CD8-positive, alpha-beta memory T cell (primary cell): ENCODE data around the gene C1orf94. TPM values are rescaled to one million over a fixed set of nuclear protein-coding genes. Genes with fewer than 3 reads are reported as not detected.

ENCODE experiments used
- CTCF ChIA-PET: fragments of 350-600 bp; sonication (Branson Sonifier 250); formaldehyde crosslinking; loops from one replicate; lab custom pipeline; 2021; ENCODE audit warnings: antibody characterized with exemption; lab: Charles Lee
- POLR2A ChIA-PET: fragments of 350-600 bp; sonication (Branson Sonifier 250); formaldehyde crosslinking; loops from one replicate; lab custom pipeline; 2021; ENCODE audit warnings: antibody characterized with exemption; lab: Charles Lee
- DNase-seq, 5 donors: peaks; one replicate each; pipeline versions ENCODE4 v3.0.0 to v3.0.0-alpha.2; 2020 to 2022; ENCODE audit warnings: mixed read lengths in 1 of 5
- H3K27ac ChIP-seq: one replicate; pipeline ENCODE4 v1.7.0; 2013; ENCODE audit warnings: low read depth, mild to moderate bottlenecking, low read length, moderate library complexity
- H3K27me3 ChIP-seq: 2 replicates; pipeline ENCODE4 v1.7.0; 2013; ENCODE audit warnings: low read length, mild to moderate bottlenecking; ENCODE audit not compliant: insufficient read depth, poor library complexity, severe bottlenecking
- H3K36me3 ChIP-seq: 2 replicates; pipeline ENCODE4 v1.7.0; 2013; ENCODE audit warnings: mild to moderate bottlenecking, low read length, moderate library complexity; ENCODE audit not compliant: insufficient read depth
- H3K4me1 ChIP-seq: 2 replicates; pipeline ENCODE4 v1.7.0; 2013; ENCODE audit warnings: mild to moderate bottlenecking, low read length, moderate library complexity; ENCODE audit not compliant: insufficient read depth
- H3K4me3 ChIP-seq: 2 replicates; pipeline ENCODE4 v1.7.0; 2013; ENCODE audit warnings: mild to moderate bottlenecking, low read length
- H3K9me3 ChIP-seq: 2 replicates; pipeline ENCODE4 v1.7.0; 2013; ENCODE audit warnings: mild to moderate bottlenecking, low read length
- H3K27ac Mint-ChIP-seq, 8 donors: one replicate each; pipeline ENCODE4 v1.8.0; 2020 to 2021; ENCODE audit warnings: mixed read lengths in 8 of 8, mild to moderate bottlenecking in 6 of 8, inconsistent platforms in 3 of 8, moderate library complexity in 3 of 8
- H3K27me3 Mint-ChIP-seq, 2 donors: one replicate each; pipeline ENCODE4 v1.8.0; 2020 to 2021; ENCODE audit warnings: mixed read lengths in 2 of 2, mild to moderate bottlenecking in 1 of 2, moderate library complexity in 1 of 2
- H3K36me3 Mint-ChIP-seq, 3 donors: one replicate each; pipeline ENCODE4 v1.8.0; 2020 to 2021; ENCODE audit warnings: mixed read lengths in 3 of 3, inconsistent platforms in 1 of 3, mild to moderate bottlenecking in 1 of 3
- H3K4me1 Mint-ChIP-seq, 3 donors: one replicate each; pipeline ENCODE4 v1.8.0; 2020 to 2021; ENCODE audit warnings: mixed read lengths in 3 of 3, inconsistent platforms in 1 of 3, mild to moderate bottlenecking in 1 of 3
- H3K4me3 Mint-ChIP-seq, 7 donors: one replicate each; pipeline ENCODE4 v1.8.0; 2020 to 2021; ENCODE audit warnings: mixed read lengths in 7 of 7, mild to moderate bottlenecking in 6 of 7, moderate library complexity in 4 of 7, inconsistent platforms in 2 of 7
- H3K9me3 Mint-ChIP-seq, 5 donors: one replicate each; pipeline ENCODE4 v1.8.0; 2020 to 2022; ENCODE audit warnings: mixed read lengths in 5 of 5, mild to moderate bottlenecking in 3 of 5, moderate library complexity in 2 of 5, inconsistent platforms in 1 of 5
- polyA plus RNA-seq: library from polyadenylated mRNA; unstranded; fragments of 300-500 nt; fragmentation: Illumina TruSeq; gene quantifications from one replicate; pipeline ENCODE4 v1.2.3, GENCODE V29; 2021
- total RNA-seq, 2 experiments: library from RNA; stranded (reverse); gene quantifications; one replicate each; pipeline ENCODE4 v1.2.3, GENCODE V29; 2021

C1orf94 gene, protein sequence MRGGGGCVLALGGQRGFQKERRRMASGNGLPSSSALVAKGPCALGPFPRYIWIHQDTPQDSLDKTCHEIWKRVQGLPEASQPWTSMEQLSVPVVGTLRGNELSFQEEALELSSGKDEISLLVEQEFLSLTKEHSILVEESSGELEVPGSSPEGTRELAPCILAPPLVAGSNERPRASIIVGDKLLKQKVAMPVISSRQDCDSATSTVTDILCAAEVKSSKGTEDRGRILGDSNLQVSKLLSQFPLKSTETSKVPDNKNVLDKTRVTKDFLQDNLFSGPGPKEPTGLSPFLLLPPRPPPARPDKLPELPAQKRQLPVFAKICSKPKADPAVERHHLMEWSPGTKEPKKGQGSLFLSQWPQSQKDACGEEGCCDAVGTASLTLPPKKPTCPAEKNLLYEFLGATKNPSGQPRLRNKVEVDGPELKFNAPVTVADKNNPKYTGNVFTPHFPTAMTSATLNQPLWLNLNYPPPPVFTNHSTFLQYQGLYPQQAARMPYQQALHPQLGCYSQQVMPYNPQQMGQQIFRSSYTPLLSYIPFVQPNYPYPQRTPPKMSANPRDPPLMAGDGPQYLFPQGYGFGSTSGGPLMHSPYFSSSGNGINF
- total RNA-seq (not detected), polyA plus RNA-seq (not detected)

DNA sequence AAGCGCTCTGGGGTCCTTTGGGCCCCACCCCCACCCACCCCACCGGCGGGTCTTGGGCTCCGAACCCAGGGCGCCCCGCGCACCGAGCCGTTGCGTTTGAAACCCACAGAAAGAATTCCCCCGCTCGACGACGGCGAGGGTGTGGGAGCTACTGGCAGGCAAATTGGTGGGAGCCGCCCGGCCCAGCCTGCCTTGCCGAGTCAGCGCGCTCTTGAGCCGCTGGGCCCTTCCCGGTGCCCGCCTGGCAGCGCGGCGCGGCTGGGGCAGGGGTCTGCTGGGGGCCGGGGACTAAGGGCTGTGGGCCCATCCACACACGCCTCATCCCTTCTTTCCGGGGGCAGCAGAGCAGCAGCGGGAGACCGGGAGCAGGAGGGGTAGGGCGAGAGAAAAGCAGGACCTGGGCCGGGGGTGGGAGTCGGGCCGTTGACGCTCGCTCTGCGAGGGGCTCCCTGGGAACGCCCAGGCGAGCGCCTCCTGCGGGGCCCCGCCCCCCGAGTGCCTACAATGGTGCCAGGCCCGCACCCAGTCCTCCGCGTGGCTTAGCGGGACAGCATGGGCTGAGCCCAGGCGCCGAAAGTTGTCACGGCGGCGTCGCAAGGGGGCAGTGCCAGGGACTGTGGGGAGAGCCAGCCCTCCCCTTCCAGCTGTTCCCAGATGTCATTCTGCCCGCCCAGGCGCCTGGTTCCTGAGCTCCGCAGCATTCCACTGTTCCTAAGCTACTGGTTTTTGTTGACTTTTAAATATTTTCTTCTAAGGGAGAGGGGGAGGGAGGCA, at the start of gene C1orf94:
Gene C1orf94, plus strand, starts transcription at position 78 of the 774 bp plus-strand sequence. CDS start 883 bp downstream, outside the sequence.
- no peak within 1 kb of the TSS for H3K4me3 Mint-ChIP-seq
- Histone ChIP-seq H3K27me3 (peaks cover 4% of the 10 kb centered on the region), H3K4me3 (no peak within 1 kb of the TSS), H3K36me3 (no peaks in the 10 kb centered on the region), H3K4me1 (no peaks in the 10 kb centered on the region), H3K9me3 (no peaks in the 10 kb centered on the region), H3K27ac (no peak within 1 kb of the TSS)
- H3K36me3 Mint-ChIP-seq, result no peaks in the 10 kb centered on the region
- peaks cover 21 to 48% of the 10 kb centered on the region in 2 donors for H3K27me3 Mint-ChIP-seq
- DNase-seq, result no peak
- POLR2A ChIA-PET, result no interaction called here
- CTCF ChIA-PET, result no interaction called here
- peaks cover 0 to 2% (median 0%) of the 10 kb centered on the region in 5 donors for H3K9me3 Mint-ChIP-seq
- no peaks in the 10 kb centered on the region for H3K4me1 Mint-ChIP-seq
- no peak within 1 kb of the TSS for H3K27ac Mint-ChIP-seq

DNA sequence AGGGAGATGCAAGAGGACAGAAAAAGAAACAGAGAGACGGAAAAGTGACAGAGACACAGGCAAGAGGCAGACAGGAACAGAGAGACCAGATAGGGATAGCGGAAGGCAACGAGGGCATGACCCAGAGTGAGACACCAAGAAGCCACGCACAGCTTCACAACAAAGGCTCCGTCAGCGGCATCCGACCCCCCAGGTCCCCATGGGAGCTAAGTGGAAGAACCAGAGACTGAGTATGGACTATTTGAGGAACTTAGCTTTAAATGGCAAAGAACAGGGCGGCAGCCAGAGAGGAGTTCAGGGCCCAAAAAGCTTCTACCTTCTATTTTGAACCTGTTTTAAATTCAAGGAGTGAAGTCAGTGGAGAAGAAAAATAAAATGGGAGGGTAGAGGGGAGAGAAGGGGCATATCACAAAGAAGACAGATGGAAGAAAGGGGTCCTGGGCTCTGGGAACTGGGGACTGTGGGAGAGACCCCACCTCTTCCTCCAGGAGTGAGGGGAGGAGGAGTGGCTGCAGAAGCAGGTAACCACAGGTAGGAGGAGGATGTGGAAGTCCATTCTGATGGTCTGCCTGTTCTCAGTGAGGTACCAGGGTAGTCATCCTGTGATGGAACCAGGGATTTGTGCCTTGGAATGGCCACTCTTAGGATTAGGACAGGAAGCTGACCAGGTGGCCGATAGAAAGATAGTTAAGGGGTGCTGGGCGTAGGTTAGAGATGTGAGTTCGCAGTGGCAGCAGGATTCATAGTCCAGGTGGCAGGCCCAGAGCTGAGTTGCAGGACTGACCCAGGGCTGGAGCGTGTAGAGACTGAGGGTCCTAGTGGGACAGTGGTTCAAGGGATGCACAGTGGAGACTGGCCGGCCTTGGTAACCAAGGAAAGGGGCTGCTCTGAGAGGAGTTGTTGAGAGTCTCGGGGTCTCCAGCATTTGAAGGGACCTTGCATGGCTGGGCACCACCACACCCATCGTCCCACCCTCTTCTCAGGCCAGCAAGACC, 49.4 kb upstream of the C1orf94 start:
- CTCF ChIA-PET, result no interaction called here
- no peak for DNase-seq

DNA sequence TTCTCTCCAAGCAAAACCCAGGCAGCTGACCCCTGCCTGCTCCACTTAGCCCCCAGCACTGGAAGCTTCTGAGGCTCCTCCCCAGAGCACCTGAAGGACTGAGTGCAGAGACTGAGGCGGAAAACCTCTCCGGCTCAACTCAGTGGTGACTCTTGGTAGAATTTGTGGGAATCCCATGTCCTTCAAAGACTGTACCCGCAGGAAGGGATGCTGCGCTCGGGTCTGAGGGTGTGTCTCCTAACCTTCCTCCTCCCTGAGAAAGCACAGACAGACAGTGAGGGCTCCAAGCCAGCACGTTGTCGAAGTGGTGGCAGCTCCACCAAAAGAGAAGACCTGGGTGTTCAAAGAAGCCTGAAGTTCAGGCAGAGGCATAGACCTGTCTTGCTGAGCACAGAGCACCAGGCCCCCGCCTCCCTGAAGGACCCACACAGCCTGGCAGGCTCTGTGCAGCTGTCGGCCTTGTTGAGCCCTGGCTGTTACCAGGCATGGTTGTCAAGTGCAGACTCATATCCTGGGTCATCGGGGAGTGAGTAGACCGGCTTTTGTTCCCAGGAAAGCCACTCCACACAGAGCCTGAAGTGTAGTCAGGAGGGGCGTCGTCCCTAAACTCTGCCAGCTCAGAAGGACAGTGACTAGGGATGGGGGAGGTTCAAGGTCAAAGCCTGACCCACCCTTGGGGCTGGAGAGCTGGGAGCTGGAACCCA, 48.4 kb upstream of the C1orf94 start:
- H3K4me1 Mint-ChIP-seq, result no peaks in the 10 kb centered on the region
- Histone ChIP-seq H3K9me3 (no peaks in the 10 kb centered on the region), H3K4me1 (no peaks in the 10 kb centered on the region), H3K4me3 (no peak overlapping the region), H3K27me3 (no peaks in the 10 kb centered on the region), H3K36me3 (no peaks in the 10 kb centered on the region), H3K27ac (no peak overlapping the region)
- peaks cover 5 to 27% of the 10 kb centered on the region in 2 donors for H3K27me3 Mint-ChIP-seq
- no peak for DNase-seq
- H3K4me3 Mint-ChIP-seq, result no peak overlapping the region
- H3K36me3 Mint-ChIP-seq, result no peaks in the 10 kb centered on the region
- ChIA-PET CTCF (no interaction called here), POLR2A (no interaction called here)
- H3K27ac Mint-ChIP-seq, result no peak overlapping the region
- peaks cover 0 to 4% (median 0%) of the 10 kb centered on the region in 5 donors for H3K9me3 Mint-ChIP-seq

More for the DNA sequence above, 49.4 kb upstream of the C1orf94 start:
- H3K4me3 ChIP-seq, result no peak overlapping the region
- H3K27ac ChIP-seq, result no peak overlapping the region
- H3K36me3 ChIP-seq, result no peaks in the 10 kb centered on the region
- H3K9me3 Mint-ChIP-seq, result peaks cover 0 to 3% (median 0%) of the 10 kb centered on the region in 5 donors
- no peaks in the 10 kb centered on the region for H3K36me3 Mint-ChIP-seq
- no peaks in the 10 kb centered on the region for H3K9me3 ChIP-seq
- POLR2A ChIA-PET, result no interaction called here
- no peak overlapping the region for H3K27ac Mint-ChIP-seq
- no peaks in the 10 kb centered on the region for H3K27me3 ChIP-seq
- H3K4me3 Mint-ChIP-seq, result no peak overlapping the region
- peaks cover 3 to 27% of the 10 kb centered on the region in 2 donors for H3K27me3 Mint-ChIP-seq
- H3K4me1 Mint-ChIP-seq, result no peaks in the 10 kb centered on the region
- no peaks in the 10 kb centered on the region for H3K4me1 ChIP-seq

DNA sequence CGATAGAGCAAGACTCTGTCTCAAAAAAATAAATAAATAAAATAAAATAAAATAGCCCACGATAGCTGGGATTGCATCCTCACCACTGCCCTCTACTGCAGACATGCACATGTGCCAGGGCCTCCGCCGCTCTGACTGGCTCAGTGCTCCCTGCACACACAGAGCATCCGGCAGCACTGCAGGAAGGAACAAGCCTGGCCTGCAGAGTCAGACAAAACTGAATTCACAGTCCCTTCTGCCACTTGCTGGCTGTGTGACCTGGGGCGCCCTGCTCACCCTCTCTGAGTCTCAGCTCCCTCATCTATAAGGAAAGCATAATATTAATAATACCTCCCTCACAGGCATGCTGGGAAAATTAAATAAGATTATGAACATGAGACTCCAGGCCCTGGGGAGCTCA, 47.1 kb upstream of the C1orf94 start:
- Mint-ChIP-seq H3K36me3 (no peaks in the 10 kb centered on the region), H3K4me1 (no peaks in the 10 kb centered on the region), H3K4me3 (no peak overlapping the region), H3K9me3 (peaks cover 0 to 4% (median 0%) of the 10 kb centered on the region in 5 donors), H3K27me3 (peaks cover 5 to 27% of the 10 kb centered on the region in 2 donors), H3K27ac (peak overlapping the region in 1 of 8 donors; percentile 30)
- H3K27me3 ChIP-seq, result no peaks in the 10 kb centered on the region
- no peaks in the 10 kb centered on the region for H3K9me3 ChIP-seq
- no peak overlapping the region for H3K27ac ChIP-seq
- H3K36me3 ChIP-seq, result no peaks in the 10 kb centered on the region
- DNase-seq, result no peak
- no peaks in the 10 kb centered on the region for H3K4me1 ChIP-seq
- H3K4me3 ChIP-seq, result no peak overlapping the region
- ChIA-PET CTCF (no interaction called here), POLR2A (no interaction called here)

DNA sequence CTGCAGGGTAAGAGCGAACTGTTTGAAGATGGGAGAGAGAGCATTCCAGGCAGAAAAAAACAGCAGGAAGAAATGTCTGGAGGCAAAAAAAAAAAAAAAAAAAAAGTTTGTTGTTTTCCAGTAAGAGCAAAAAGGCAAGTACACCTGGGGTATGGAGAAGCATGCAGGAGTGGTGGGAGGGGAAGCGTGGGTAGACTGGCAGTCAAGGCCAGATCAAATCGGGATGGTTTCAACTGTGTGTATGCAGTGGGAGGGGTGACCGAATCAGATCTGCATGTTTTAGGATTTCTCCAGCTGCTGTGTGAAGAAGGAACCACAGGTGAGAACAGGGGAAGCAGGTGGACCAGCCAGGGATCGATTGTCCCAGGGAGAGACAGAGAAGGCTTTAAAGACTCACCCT, 46.4 kb upstream of the C1orf94 start:
- H3K4me3 Mint-ChIP-seq, result no peak overlapping the region
- no peaks in the 10 kb centered on the region for H3K36me3 Mint-ChIP-seq
- H3K27ac Mint-ChIP-seq, result no peak overlapping the region
- DNase-seq, result no peak
- no peaks in the 10 kb centered on the region for H3K4me1 ChIP-seq
- H3K4me1 Mint-ChIP-seq, result no peaks in the 10 kb centered on the region
- ChIA-PET POLR2A (no interaction called here), CTCF (no interaction called here)
- peaks cover 0 to 4% (median 0%) of the 10 kb centered on the region in 5 donors for H3K9me3 Mint-ChIP-seq
- no peak overlapping the region for H3K27ac ChIP-seq
- no peaks in the 10 kb centered on the region for H3K9me3 ChIP-seq
- H3K36me3 ChIP-seq, result no peaks in the 10 kb centered on the region
- H3K27me3 Mint-ChIP-seq, result peaks cover 5 to 23% of the 10 kb centered on the region in 2 donors
- H3K27me3 ChIP-seq, result no peaks in the 10 kb centered on the region
- H3K4me3 ChIP-seq, result no peak overlapping the region

DNA sequence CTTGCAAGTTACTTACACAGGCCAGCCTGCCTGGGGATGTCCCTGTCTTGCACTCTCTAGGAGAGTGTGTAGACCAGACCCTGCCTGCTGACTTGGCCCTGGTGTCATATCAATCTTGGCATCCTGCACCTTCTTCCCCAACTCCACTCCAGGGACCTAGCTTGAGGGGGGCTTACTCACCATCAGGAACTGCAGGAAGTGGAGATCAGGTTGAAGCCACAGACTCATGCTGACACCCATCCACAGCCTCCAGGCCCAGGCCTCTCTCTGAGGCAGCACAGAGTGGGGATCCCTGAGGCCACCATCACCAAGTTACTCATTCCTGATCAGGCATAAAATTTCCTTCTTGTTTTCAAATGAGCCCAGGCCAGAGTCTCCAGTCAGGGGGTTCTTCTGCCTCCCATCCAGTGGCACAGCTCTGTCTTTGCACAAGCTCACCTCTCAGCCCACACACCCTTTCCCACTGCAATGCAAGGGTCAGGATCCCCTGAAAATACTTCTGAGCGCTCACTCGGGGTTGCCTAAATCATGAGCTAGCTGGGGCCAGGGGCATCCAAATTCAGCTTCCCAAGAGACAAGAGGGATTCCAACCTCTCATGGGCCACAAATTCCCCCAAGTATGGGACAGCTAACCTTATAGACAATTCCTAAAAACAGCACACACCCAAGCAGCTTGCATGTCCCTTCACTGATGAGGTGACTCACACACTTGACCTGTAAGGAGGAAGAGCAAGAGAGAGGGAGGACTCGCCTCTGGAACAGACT, 45.1 kb upstream of the C1orf94 start:
- CTCF ChIA-PET, result no interaction called here
- POLR2A ChIA-PET, result no interaction called here

DNA sequence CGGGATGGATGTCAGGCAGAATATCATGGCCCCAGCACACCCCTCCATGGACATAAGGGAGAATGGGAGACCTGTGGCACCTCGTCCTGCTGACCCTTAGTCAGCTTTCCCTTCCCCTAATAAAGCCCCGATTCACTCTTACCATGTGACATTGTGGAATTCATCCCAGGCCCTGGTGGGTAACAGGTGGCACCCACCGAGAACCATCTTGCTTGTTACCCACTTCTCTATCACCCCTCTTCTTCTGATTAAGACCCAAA, 44.6 kb upstream of the C1orf94 start:
- Histone ChIP-seq H3K4me1 (no peaks in the 10 kb centered on the region), H3K27ac (no peak overlapping the region), H3K4me3 (no peak overlapping the region), H3K27me3 (no peaks in the 10 kb centered on the region), H3K36me3 (no peaks in the 10 kb centered on the region), H3K9me3 (no peaks in the 10 kb centered on the region)
- CTCF ChIA-PET, result no interaction called here
- H3K27me3 Mint-ChIP-seq, result peaks cover 4 to 13% of the 10 kb centered on the region in 2 donors
- POLR2A ChIA-PET, result no interaction called here
- DNase-seq, result no peak
- peaks cover 0 to 4% (median 0%) of the 10 kb centered on the region in 5 donors for H3K9me3 Mint-ChIP-seq
- no peaks in the 10 kb centered on the region for H3K4me1 Mint-ChIP-seq
- H3K4me3 Mint-ChIP-seq, result no peak overlapping the region
- no peaks in the 10 kb centered on the region for H3K36me3 Mint-ChIP-seq
- H3K27ac Mint-ChIP-seq, result no peak overlapping the region

More for the DNA sequence above, 45.1 kb upstream of the C1orf94 start:
- no peaks in the 10 kb centered on the region for H3K4me1 Mint-ChIP-seq
- no peaks in the 10 kb centered on the region for H3K36me3 ChIP-seq
- H3K27ac ChIP-seq, result no peak overlapping the region
- H3K4me3 ChIP-seq, result no peak overlapping the region
- H3K27ac Mint-ChIP-seq, result no peak overlapping the region
- no peaks in the 10 kb centered on the region for H3K36me3 Mint-ChIP-seq
- peaks cover 5 to 18% of the 10 kb centered on the region in 2 donors for H3K27me3 Mint-ChIP-seq
- H3K4me3 Mint-ChIP-seq, result no peak overlapping the region
- no peaks in the 10 kb centered on the region for H3K4me1 ChIP-seq
- no peaks in the 10 kb centered on the region for H3K27me3 ChIP-seq
- H3K9me3 Mint-ChIP-seq, result peaks cover 0 to 4% (median 0%) of the 10 kb centered on the region in 5 donors
- H3K9me3 ChIP-seq, result no peaks in the 10 kb centered on the region
- DNase-seq, result no peak
